SK-N-MC (cell line): Measurements from ENCODE around the gene CHAF1B.

Source experiments
- EZH2 ChIP-seq: fragments of 200-600 bp; sonication (generic); IDR thresholded peaks from one replicate; pipeline ENCODE4 v1.6.1; 2017; ENCODE audit warnings: antibody characterized with exemption
- FOXP2 ChIP-seq: optimal IDR thresholded peaks from 2 replicates; pipeline ENCODE3; 2011; ENCODE audit warnings: mild to moderate bottlenecking, moderate library complexity; ENCODE audit not compliant: insufficient read depth; ENCODE audit errors: extremely low read length, control extremely low read depth
- POLR2AphosphoS5 ChIP-seq: IDR thresholded peaks from 2 replicates; pipeline ENCODE4 v1.6.1; 2012; ENCODE audit warnings: mild to moderate bottlenecking, low read depth, low read length, borderline replicate concordance

- TF ChIP-seq POLR2AphosphoS5 (no peak), EZH2 (no peak), FOXP2 (no peak)
Observed at GRCh38 chr21:36354918-36355680, 30.1 kb upstream of the CHAF1B start.
